ENCODE data around the gene IKZF1.

The IKZF1 gene

GRCh38 chr7:50406935-50407334 lies 102.4 kb downstream of the IKZF1 start:
- no peak for DNase-seq (ENCODE audit: low read depth)
- TF ChIP-seq POLR2A (IDR thresholded peaks at IDR 0.05; ENCODE audit: extremely low read depth, insufficient read length) (no peak), MYC (IDR thresholded peaks at IDR 0.05; ENCODE audit: low read depth, low read length) (no peak), CTCF (IDR thresholded peaks at IDR 0.05; ENCODE audit: low read depth, low read length) (no peak), MAX (IDR thresholded peaks at IDR 0.05; ENCODE audit: low read depth, low read length) (no peak)
- no peak overlapping the region for H3K4me3 ChIP-seq (ENCODE audit: low read depth, low read length)

- no peak overlapping the region for H3K4me3 ChIP-seq (ENCODE audit: low read depth, low read length)
- TF ChIP-seq CTCF (IDR thresholded peaks at IDR 0.05; ENCODE audit: low read depth, low read length) (no peak), MAX (IDR thresholded peaks at IDR 0.05; ENCODE audit: low read depth, low read length) (peak; percentile 52), POLR2A (IDR thresholded peaks at IDR 0.05; ENCODE audit: extremely low read depth, insufficient read length) (no peak), MYC (IDR thresholded peaks at IDR 0.05; ENCODE audit: low read depth, low read length) (peak; percentile 68)
- DNase-seq (ENCODE audit: low read depth): peak; percentile 92
These were observed 105.6 kb downstream of the IKZF1 start for GRCh38 chr7:50409856-50410745.

- no peak for DNase-seq (ENCODE audit: low read depth)
- TF ChIP-seq MAX (IDR thresholded peaks at IDR 0.05; ENCODE audit: low read depth, low read length): no peak
- TF ChIP-seq CTCF (IDR thresholded peaks at IDR 0.05; ENCODE audit: low read depth, low read length): no peak
- no peak for TF ChIP-seq POLR2A (IDR thresholded peaks at IDR 0.05; ENCODE audit: extremely low read depth, insufficient read length)
- no peak for TF ChIP-seq MYC (IDR thresholded peaks at IDR 0.05; ENCODE audit: low read depth, low read length)
- no peak overlapping the region for H3K4me3 ChIP-seq (ENCODE audit: low read depth, low read length)
These were observed 106.8 kb downstream of the IKZF1 start for GRCh38 chr7:50411332-50411731.

- peak; percentile 71 for DNase-seq (ENCODE audit: low read depth)
- TF ChIP-seq POLR2A (IDR thresholded peaks at IDR 0.05; ENCODE audit: extremely low read depth, insufficient read length) (no peak), MAX (IDR thresholded peaks at IDR 0.05; ENCODE audit: low read depth, low read length) (no peak), MYC (IDR thresholded peaks at IDR 0.05; ENCODE audit: low read depth, low read length) (no peak), CTCF (IDR thresholded peaks at IDR 0.05; ENCODE audit: low read depth, low read length) (no peak)
- H3K4me3 ChIP-seq (ENCODE audit: low read depth, low read length): no peak overlapping the region
These were observed 108.5 kb downstream of the IKZF1 start for GRCh38 chr7:50412973-50413372.

GRCh38 chr7:50413561-50413960 lies 109.0 kb downstream of the IKZF1 start:
- TF ChIP-seq MYC (IDR thresholded peaks at IDR 0.05; ENCODE audit: low read depth, low read length): no peak
- TF ChIP-seq MAX (IDR thresholded peaks at IDR 0.05; ENCODE audit: low read depth, low read length): no peak
- no peak for TF ChIP-seq CTCF (IDR thresholded peaks at IDR 0.05; ENCODE audit: low read depth, low read length)
- no peak for TF ChIP-seq POLR2A (IDR thresholded peaks at IDR 0.05; ENCODE audit: extremely low read depth, insufficient read length)
- H3K4me3 ChIP-seq (ENCODE audit: low read depth, low read length): no peak overlapping the region
- no peak for DNase-seq (ENCODE audit: low read depth)
